Subcutaneous adipose tissue (tissue), 4 donors: ENCODE data around the gene KRT81. TPM values are rescaled to one million over a fixed set of nuclear protein-coding genes. Genes with fewer than 3 reads are reported as not detected.

Experiments used
- total RNA-seq, 4 donors: library from RNA; depleted of rRNA; stranded (reverse); fragments of >200 nt; gene quantifications; one replicate each; pipeline ENCODE4 v1.1.0, GENCODE V29; 2016
- TF ChIP-seq, protein P1 (sequence below): fragments of 450-650 bp; IDR thresholded peaks from one replicate; pipeline ENCODE4 v1.5.1; 2016; ENCODE audit warnings: low read depth, mild to moderate bottlenecking, control low read depth, antibody characterized with exemption, moderate library complexity

Gene KRT81
- total RNA-seq, 4 donors from 2014 or later: not detected

DNA sequence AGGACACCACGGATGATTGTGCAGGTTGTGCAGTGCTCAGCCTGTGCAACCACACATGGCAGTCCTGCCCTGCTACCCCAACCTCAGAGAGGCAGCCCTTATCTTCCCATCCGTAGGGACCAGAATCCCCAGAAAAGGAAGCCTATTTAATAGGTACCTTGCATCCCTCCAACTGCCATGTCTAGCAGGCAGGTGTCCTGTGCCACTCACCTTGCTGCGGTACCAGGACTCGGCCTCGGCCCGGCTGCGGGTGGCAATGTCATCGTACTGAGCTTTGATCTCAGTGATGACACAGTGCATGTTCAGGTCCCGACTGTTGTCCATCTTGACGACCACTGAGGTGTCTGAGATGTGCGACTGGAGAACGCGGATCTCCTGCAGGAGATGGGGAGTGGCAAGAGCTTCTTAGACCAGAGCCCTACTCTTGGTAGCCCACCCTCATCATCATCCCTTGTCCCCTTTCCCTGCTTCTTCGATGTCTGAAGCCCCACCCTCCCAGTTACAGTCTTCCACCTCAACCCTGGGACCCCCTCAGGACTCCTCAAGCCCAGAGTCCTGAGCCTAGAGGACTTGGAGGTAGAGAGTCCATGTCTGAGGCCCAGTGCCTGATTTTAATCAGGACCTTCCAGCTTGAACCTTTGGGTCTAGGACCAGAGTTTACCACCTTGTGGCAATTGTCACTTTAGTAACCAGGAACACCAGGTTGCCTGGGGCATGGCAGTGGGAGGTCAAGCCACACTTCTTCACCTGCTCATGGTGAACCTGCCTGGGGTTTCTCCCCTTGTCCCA is 37.7 kb downstream of the KRT81 start:
- TF ChIP-seq, protein P1, sequence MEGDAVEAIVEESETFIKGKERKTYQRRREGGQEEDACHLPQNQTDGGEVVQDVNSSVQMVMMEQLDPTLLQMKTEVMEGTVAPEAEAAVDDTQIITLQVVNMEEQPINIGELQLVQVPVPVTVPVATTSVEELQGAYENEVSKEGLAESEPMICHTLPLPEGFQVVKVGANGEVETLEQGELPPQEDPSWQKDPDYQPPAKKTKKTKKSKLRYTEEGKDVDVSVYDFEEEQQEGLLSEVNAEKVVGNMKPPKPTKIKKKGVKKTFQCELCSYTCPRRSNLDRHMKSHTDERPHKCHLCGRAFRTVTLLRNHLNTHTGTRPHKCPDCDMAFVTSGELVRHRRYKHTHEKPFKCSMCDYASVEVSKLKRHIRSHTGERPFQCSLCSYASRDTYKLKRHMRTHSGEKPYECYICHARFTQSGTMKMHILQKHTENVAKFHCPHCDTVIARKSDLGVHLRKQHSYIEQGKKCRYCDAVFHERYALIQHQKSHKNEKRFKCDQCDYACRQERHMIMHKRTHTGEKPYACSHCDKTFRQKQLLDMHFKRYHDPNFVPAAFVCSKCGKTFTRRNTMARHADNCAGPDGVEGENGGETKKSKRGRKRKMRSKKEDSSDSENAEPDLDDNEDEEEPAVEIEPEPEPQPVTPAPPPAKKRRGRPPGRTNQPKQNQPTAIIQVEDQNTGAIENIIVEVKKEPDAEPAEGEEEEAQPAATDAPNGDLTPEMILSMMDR: no peak

DNA sequence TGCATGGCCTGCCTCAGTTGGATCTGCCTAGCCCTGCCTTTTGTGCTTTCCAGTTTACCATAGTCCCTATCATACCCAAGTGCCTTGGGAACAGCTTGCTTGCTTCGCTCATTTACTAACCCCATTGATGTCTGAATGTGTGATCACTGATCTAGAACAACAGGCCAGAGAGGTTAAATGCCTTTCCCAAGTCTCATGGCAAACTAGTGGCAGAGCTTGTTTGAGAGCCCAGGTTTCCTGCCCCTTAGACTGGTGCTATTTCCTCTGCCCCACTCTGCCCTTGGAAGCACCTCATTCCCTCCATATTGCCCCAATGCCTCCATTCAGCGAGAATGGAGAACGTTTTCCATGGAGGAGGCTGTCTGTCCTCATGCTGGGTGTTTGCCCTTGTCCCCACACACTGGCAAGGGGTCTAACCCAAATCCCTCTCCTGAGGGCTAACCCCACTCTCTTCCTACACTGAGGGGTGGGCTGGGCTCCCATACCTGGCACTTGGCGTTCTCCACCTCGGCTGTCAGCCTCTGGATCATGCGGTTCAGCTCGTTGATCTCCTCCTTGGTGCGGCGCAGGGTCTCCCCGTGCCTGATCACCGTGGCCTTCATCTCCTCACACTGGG is 38.5 kb downstream of the KRT81 start:
- TF ChIP-seq, protein P1: no peak

DNA sequence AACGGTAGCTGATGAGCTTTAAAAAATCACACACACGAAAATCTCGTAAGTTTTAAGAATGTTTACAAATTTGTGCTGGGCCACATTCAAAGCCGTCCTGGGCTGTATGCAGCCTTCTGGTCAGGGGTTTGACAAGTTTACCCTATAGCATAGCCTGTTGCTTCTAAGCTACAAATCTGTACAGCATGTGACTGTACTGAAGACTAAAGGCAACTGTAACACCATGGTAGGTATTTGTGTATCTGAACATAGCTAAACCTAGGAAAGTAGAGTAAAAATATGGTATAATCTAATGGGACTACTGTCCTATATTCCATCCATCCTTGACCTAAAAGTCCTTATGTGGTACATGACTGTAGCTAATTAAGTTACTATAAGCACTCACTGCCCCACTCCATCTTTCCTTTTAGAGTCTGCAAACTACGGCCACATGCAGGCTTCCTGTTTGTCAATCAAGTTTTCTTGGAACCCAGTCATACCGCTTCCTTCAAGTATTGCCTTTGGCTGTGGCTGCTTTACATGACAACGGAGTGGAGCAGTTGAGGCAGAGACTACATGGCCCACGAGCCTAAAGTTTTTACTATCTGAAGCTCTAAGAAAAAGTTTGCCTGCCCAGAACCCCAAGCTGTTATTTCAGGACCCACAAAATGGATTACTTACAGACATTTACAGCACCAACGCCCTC is 39.8 kb downstream of the KRT81 start:
- TF ChIP-seq, protein P1: no peak

DNA sequence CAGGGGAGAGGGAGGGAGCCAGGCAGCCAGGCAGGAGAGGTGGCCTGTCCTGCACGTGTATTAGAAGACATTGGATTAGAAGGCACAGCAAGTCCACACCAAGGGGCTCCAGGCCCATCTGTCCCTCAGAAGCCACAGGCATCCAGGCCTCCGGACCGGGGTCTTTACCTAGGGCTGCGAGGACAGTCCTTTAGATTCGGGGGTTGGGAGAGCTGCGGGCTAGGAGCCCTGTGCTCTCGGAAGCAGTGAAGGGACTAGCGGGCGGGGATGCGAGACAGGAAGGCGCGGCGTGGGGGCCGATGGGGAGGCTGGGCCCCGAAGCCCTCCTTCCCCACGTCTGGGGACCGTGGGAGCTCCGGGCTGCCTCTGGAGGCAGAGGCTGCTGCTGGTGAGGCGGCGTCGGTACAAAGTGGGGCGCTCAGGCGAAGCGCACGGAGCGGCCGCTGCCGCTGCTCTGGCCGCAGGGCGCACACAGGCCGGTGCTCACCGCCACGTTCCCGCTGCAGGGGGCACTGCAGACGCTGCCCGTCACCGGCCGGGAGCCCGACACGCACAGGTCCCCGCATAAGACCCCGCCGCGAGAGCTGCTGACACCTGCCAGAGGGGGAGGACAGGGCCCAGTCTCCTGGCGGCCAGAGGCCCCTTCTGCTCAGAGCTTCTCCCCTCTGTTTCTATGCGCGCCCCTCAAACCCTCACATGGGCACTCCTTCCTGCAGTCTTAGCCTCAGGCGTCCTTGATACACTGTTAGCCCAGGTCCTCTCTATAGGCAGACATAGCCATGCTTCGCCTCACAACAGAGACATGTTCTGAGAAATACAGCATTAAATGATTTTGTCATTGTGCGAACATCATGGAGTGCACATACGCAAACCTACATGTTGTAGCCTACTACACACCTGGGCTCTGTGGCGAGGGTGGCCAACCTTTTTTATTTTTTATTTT is 41.0 kb downstream of the KRT81 start:
- TF ChIP-seq, protein P1: no peak

DNA sequence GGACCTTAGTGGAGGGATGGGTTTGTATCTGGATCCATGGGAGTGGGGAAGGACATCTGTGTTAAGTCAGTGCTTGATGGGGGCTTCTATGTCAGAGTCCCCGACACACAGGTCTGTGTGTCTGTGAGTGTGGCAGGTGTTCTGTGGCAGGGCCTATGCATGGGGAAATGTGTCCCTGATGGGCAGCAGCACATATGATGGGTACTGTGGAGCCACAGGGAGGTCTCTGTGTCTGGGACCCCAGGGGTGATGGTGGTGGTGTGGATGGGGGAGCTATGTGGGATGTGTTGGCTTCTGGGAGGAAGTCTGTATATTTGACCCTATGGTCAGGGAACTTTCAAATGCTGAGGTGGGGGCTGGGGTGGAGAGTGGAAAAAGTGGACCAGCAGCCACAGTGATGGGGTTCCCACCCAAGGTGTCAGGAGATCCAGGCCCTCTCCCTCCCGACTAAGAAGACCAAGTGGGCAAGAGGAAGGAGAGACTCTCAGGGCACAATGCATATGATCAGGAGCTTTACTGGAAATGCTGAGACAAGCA is 41.8 kb downstream of the KRT81 start:
- TF ChIP-seq, protein P1: no peak

DNA sequence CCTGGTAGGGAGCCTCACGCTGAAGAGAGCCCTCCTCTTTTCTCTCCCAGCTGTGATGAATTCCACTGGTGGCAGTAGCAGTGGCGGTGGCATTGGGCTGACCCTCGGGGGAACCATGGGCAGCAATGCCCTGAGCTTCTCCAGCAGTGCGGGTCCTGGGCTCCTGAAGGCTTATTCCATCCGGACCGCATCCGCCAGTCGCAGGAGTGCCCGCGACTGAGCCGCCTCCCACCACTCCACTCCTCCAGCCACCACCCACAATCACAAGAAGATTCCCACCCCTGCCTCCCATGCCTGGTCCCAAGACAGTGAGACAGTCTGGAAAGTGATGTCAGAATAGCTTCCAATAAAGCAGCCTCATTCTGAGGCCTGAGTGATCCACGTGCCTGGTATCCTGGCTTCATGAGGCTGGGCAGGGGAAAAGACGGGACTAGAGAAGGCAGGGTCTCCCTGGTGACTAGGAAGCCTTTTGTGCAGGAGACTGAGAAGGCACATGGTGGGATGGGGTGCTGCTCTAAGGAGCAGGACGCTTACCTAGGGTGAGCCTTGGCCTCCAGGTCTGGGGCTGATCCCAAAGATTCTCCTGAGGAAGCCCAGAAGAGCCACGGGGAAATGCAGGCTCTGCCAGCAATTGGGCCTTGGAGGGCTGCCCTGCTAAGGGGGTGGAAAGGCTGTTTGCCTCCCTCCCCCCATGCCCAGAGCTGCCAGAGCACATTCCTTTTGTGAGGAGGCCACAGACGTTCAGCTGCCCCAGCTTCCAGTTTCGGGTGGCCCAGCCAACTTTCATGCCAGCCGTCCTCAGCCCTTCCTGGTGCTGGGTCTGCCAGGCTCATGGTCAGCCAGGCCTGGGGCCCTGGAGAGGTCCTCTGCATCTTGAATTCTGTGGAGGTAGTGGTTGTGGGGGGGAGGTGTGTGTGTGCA is 42.5 kb downstream of the KRT81 start:
- TF ChIP-seq, protein P1: no peak
